ENCODE results near the gene HOXC9.

Gene HOXC9

DNA sequence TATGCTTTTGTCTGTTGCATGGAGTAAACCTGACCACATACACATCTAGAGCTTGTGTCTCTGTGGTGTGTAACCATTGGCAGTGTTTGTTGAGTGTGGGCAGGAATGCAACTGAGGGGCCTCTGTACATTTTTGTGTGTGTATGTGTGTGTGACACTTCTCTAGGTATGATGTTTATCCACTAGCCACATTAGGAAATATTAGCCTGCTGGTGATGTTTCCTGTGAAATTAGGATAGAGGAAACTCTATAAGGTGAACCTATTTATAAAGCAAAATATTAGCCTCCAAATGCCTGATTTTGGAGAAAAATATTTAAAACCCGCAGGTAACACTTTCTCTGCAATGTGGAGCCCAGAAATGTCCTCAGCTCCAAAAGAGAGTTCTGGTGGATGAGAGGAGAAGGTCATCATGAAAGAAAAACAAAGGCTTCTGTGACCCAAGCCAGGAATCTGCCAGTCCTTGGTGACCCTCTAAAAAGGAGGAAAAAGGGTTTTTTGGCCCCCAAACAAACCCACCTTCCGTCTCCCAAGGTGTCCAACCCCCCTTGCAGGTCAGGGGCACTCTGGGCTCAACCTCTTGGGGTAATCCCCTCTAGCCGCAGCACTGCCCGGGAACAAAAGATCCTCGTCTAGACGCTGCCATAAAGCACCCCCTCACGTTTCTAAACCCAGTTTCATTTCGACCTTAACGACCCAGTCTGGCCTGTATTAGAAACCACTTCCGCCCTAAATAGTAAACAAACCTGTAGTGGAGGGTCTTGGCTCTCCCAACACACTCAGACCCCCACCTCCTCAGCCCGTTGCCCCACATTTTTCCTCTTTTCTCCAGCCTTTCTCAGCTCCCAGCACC, 22.1 kb upstream of the HOXC9 start:
- H3K9ac ChIP-seq (ENCODE audit: low read length in 2 of 2) = no peak overlapping the region
- no peaks in the 10 kb centered on the region for H3K9me3 ChIP-seq (ENCODE audit: control insufficient read depth in 2 of 2, low read length in 2 of 2)
- no peak overlapping the region for H3K4me3 ChIP-seq (ENCODE audit: low read length in 2 of 2)
- H3K4me1 ChIP-seq (ENCODE audit: control insufficient read depth, insufficient read depth, low read length) = peaks cover 14% of the 10 kb centered on the region
- H3K27ac ChIP-seq (ENCODE audit: low read length) = no peak overlapping the region
- peaks cover 82 to 92% of the 10 kb centered on the region in 2 donors for H3K27me3 ChIP-seq (ENCODE audit: control insufficient read depth in 1 of 2, insufficient read depth in 2 of 2, low read length in 2 of 2)
- H3K36me3 ChIP-seq (ENCODE audit: control insufficient read depth in 2 of 2, insufficient read depth in 2 of 2, low read length in 2 of 2) = no peaks in the 10 kb centered on the region

DNA sequence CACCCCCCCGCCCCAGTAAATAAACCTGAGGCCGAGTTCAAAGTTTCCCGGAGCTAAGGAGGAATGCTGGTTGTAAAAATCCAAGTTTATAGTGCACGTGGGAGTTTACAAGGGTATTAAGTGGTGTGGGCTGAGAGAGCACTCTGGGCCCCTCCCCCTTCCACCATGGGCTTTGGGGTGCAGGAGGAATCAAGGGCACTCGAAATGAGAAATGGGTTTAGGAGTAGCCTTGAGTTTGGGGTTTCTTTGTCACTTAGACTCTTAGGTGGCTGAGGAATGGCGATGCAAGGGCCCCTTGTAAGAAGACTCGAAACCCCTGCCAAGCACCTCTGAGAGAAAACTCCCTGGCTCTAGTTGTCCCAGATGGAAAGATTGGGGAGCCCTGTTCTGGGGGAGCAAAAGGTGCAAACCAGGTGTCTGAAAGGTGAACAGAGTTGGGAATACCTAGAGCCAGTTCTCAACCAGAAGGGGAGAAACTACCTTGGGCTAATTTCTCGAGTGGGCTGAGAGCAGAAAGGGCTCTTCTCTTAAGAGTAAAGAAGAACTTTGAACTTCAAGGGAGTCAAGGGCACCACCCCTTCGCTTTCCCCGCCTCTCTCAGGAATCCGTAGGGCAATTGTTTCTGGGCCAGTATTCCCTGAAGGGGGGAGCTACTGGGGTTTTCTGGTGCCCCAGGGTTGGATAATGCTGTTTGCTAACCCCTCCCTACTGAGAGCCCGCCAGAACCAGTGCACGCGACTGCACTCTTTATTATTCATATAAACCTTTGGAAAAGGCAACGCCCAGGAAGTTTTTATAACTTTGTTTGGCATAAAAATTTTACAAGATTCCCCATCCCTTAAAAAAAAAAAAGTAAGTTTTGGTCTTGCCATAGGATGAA, 21.2 kb upstream of the HOXC9 start:
- Histone ChIP-seq H3K9ac (ENCODE audit: low read length in 2 of 2) (no peak overlapping the region), H3K4me1 (ENCODE audit: control insufficient read depth, insufficient read depth, low read length) (peaks cover 16% of the 10 kb centered on the region), H3K36me3 (ENCODE audit: control insufficient read depth in 2 of 2, insufficient read depth in 2 of 2, low read length in 2 of 2) (no peaks in the 10 kb centered on the region), H3K27ac (ENCODE audit: low read length) (no peak overlapping the region), H3K4me3 (ENCODE audit: low read length in 2 of 2) (no peak overlapping the region), H3K9me3 (ENCODE audit: control insufficient read depth in 2 of 2, low read length in 2 of 2) (no peaks in the 10 kb centered on the region), H3K27me3 (ENCODE audit: control insufficient read depth in 1 of 2, insufficient read depth in 2 of 2, low read length in 2 of 2) (peaks cover 82 to 92% of the 10 kb centered on the region in 2 donors)

DNA sequence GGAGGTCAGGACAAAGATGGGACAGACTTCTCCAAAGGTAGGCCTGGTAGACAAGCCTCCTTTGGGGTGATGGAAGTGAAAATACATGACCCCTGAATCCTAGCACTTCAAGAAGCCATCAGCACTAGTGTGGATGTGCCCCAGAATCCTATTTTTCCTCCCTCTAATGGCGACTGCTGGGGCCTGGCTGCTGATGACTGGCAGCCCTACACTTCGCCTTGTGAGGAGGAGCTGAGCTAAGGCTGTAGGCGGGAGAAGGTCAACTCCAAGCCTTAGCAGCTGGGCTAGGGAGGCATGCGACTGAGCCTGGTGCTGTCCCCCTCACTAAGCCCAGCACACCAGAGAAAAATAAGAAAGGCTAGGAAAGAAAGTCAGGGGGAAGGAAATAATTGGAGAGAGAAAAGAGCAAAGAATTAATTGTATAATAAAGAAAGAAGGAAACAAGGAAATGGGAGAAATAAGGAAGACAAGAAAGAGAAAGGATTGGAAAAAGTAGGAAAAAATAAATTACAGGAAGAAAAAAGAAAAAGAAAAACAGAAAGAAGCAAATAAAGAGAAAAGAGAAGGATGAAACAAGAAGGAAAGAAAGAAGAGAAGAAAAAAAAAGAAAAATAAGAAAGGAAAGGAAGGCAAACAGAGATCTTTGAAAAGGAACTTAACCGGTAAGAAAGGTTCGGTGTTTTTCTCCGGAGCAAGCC, 19.7 kb upstream of the HOXC9 start:
- Histone ChIP-seq H3K27ac (ENCODE audit: low read length) (no peak overlapping the region), H3K4me1 (ENCODE audit: control insufficient read depth, insufficient read depth, low read length) (peaks cover 12% of the 10 kb centered on the region), H3K9ac (ENCODE audit: low read length in 2 of 2) (no peak overlapping the region), H3K36me3 (ENCODE audit: control insufficient read depth in 2 of 2, insufficient read depth in 2 of 2, low read length in 2 of 2) (no peaks in the 10 kb centered on the region), H3K9me3 (ENCODE audit: control insufficient read depth in 2 of 2, low read length in 2 of 2) (no peaks in the 10 kb centered on the region), H3K4me3 (ENCODE audit: low read length in 2 of 2) (no peak overlapping the region), H3K27me3 (ENCODE audit: control insufficient read depth in 1 of 2, insufficient read depth in 2 of 2, low read length in 2 of 2) (peaks cover 86 to 92% of the 10 kb centered on the region in 2 donors)

DNA sequence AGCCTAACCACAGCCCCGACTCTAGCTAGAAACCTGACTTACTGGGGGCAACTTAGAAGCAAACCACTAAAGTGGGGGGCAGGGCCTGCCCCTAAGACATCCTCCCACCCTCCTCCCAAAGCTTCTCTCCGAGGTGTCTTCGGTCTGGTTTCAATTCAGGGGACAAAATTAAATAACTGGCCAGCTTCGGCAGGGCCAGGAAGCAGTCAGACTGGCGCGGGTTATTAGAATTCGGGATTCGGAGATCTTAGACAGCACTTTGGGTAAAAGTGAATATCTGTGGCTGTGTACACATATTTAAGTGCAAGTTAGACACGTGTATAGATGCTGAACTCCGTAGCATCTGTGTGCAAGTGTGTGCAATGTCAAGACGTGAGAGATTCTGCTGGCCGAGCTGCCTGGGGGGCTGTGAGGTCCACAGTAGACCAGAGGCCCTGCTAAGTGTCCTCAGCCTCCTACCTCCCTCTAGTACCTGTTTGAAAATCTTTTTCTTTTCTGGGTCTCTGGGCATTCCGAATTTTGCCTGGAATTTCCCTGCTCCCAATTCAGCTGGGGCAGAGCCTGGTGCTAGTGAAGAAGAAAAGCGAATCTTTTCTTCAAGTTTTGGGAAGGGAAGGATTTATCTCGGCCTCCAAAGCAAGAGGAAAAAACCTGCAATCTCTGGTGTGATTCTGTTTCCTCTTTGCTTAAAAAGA, 19.0 kb upstream of the HOXC9 start:
- Histone ChIP-seq H3K4me3 (ENCODE audit: low read length in 2 of 2) (no peak overlapping the region), H3K36me3 (ENCODE audit: control insufficient read depth in 2 of 2, insufficient read depth in 2 of 2, low read length in 2 of 2) (no peaks in the 10 kb centered on the region), H3K27ac (ENCODE audit: low read length) (no peak overlapping the region), H3K4me1 (ENCODE audit: control insufficient read depth, insufficient read depth, low read length) (peaks cover 13% of the 10 kb centered on the region), H3K27me3 (ENCODE audit: control insufficient read depth in 1 of 2, insufficient read depth in 2 of 2, low read length in 2 of 2) (peaks cover 86 to 92% of the 10 kb centered on the region in 2 donors), H3K9me3 (ENCODE audit: control insufficient read depth in 2 of 2, low read length in 2 of 2) (no peaks in the 10 kb centered on the region), H3K9ac (ENCODE audit: low read length in 2 of 2) (no peak overlapping the region)

DNA sequence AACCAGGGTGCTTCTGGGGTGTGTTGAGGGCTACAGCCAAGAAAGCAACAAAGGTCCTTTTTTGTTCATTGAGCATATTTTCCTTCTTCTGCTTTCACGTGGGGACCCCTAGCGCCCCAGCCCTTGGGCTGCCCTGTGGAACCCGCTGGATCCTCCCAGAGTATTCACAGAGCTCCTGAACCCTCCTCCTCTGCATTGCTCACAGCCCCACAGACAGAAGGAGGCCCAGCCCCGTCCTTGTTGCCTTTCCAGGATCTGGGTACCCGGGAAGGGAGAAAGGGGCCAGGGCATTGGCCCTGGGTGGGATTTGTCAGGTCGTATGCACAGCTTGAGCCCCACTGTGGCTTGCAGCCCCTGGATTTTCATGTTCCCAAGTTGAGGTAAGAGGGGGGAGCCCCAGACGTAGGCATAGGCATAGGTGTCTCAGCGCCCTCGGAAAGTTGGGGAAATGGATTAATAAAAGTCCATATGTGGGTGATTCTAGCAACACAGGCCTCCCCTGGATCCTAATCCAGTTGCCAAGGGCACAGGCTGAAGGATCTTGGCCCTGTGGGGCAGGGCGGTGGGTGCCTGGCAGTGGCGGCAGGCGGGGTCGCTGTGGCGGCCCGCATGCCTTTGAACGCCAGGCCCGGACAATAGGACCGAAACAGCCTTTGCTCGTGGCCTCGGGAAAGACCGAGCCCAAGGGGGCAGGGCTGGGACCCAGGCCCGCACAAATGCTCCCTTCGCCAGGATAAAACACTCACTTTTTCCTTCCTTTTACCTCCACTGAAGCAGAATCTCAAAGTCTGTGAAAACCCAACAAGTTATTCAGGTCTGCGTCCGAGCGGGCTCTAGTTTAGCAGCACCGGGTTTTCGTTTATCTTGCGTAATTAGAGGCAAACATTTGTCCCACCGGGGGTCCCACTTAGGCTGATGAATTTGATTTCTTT, 18.1 kb upstream of the HOXC9 start:
- no peak overlapping the region for H3K27ac ChIP-seq (ENCODE audit: low read length)
- no peaks in the 10 kb centered on the region for H3K9me3 ChIP-seq (ENCODE audit: control insufficient read depth in 2 of 2, low read length in 2 of 2)
- H3K27me3 ChIP-seq (ENCODE audit: control insufficient read depth in 1 of 2, insufficient read depth in 2 of 2, low read length in 2 of 2) = peaks cover 87 to 92% of the 10 kb centered on the region in 2 donors

DNA sequence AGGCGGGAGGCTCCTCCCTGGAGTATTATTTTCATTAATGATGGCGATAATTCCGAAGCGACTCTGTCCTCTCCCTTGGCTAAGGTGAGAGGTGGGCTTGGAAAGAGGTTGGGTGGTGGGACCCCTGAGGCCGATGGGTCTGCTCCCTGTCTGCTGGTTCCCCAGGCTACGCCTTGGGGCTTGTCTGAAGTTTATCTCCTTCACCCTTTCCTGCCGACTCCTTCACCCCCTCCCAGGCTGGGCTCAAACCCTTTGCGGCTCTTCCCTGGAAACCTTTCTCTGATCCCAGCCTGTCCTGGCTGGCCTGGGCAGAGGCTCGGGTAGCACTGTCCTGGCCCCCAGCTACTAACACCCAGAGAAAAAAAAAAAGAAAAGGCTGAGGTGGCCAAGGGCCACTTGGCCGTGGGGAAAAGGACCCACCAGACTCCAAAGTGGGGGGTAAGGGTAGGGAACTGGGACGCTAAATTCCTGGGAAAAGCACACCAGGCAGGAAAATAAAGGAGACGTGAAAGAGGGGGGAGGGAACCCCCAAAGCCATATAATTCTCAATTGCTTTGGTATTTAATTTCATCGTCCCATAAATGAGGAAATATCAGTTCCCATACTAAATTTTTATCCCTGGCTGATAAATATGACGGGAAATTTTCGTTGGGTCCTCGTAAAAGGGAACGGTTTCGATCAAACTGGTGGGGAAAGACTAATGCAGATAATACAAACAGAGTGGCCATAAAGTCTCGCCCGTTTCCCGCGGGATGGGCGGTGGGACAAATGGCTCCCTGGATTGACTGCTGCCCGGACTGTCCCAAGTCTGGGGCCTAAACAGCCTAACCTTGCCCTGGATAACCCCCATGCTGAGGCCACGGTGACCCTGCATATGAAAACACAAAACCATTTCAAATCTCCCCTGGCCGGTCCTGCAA, 17.1 kb upstream of the HOXC9 start:
- peaks cover 87 to 92% of the 10 kb centered on the region in 2 donors for H3K27me3 ChIP-seq (ENCODE audit: control insufficient read depth in 1 of 2, insufficient read depth in 2 of 2, low read length in 2 of 2)
- no peak overlapping the region for H3K4me3 ChIP-seq (ENCODE audit: low read length in 2 of 2)
- H3K9ac ChIP-seq (ENCODE audit: low read length in 2 of 2) = no peak overlapping the region
- H3K4me1 ChIP-seq (ENCODE audit: control insufficient read depth, insufficient read depth, low read length) = peaks cover 18% of the 10 kb centered on the region
- no peak overlapping the region for H3K27ac ChIP-seq (ENCODE audit: low read length)
- H3K9me3 ChIP-seq (ENCODE audit: control insufficient read depth in 2 of 2, low read length in 2 of 2) = no peaks in the 10 kb centered on the region
- H3K36me3 ChIP-seq (ENCODE audit: control insufficient read depth in 2 of 2, insufficient read depth in 2 of 2, low read length in 2 of 2) = no peaks in the 10 kb centered on the region

More for the DNA sequence above, 18.1 kb upstream of the HOXC9 start:
- Histone ChIP-seq H3K9ac (ENCODE audit: low read length in 2 of 2) (no peak overlapping the region), H3K4me1 (ENCODE audit: control insufficient read depth, insufficient read depth, low read length) (peaks cover 18% of the 10 kb centered on the region), H3K36me3 (ENCODE audit: control insufficient read depth in 2 of 2, insufficient read depth in 2 of 2, low read length in 2 of 2) (no peaks in the 10 kb centered on the region), H3K4me3 (ENCODE audit: low read length in 2 of 2) (no peak overlapping the region)

DNA sequence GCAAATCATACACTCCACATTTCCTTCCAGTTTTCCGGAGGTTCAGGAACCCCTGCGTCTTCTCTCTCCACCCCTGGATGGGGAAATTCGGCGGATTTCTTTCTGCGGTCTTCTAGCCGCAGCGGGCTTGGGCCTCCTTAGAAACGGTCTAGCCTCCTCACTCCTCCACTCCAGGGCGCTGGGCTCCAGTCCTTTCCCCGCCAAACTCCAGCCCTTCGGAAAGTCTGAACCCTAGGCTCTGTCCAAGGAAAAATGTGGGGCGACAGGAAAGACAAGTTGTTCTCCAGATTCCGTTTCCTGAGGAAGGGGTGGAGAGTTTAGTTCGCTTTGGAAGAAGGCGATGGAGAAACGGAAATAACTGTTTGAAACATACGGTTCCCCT, 16.4 kb upstream of the HOXC9 start:
- H3K9ac ChIP-seq (ENCODE audit: low read length in 2 of 2) = no peak overlapping the region
- H3K9me3 ChIP-seq (ENCODE audit: control insufficient read depth in 2 of 2, low read length in 2 of 2) = no peaks in the 10 kb centered on the region
- peaks cover 18% of the 10 kb centered on the region for H3K4me1 ChIP-seq (ENCODE audit: control insufficient read depth, insufficient read depth, low read length)
- no peak overlapping the region for H3K4me3 ChIP-seq (ENCODE audit: low read length in 2 of 2)
- H3K36me3 ChIP-seq (ENCODE audit: control insufficient read depth in 2 of 2, insufficient read depth in 2 of 2, low read length in 2 of 2) = no peaks in the 10 kb centered on the region
- peaks cover 88 to 94% of the 10 kb centered on the region in 2 donors for H3K27me3 ChIP-seq (ENCODE audit: control insufficient read depth in 1 of 2, insufficient read depth in 2 of 2, low read length in 2 of 2)
- H3K27ac ChIP-seq (ENCODE audit: low read length) = no peak overlapping the region

DNA sequence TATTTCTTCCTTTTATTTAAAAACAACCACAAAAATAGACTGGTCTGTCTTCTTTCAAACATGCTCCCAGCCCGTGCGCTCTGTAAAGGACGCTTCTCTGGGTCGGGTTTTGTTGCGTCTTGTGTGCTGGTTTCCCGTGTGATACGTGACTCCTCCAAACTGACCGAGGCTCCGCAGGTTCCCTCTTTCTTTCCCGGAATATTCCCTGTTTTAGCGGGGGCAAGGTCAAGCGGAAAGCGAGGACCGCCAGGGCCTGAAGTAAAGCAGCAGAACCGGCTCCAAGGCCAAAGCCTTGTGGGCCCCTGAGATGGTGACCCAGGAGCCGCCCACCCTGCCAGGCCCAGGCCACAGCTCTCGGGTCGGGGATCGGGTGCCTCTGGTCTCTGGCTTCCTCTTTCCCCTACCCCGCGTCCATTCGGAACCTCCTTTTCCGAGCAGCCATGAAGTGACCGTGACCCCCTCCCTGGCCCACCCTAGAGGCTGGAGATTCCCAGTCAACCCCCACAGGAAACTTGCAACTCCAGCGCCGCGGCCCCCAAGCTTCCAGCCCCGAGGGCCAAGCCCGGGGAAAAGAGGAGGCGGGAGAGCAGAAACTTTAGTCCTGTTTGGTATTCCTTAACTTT, 15.9 kb upstream of the HOXC9 start:
- Histone ChIP-seq H3K9ac (ENCODE audit: low read length in 2 of 2) (no peak overlapping the region), H3K4me3 (ENCODE audit: low read length in 2 of 2) (no peak overlapping the region), H3K9me3 (ENCODE audit: control insufficient read depth in 2 of 2, low read length in 2 of 2) (no peaks in the 10 kb centered on the region), H3K4me1 (ENCODE audit: control insufficient read depth, insufficient read depth, low read length) (peaks cover 18% of the 10 kb centered on the region), H3K27ac (ENCODE audit: low read length) (no peak overlapping the region), H3K36me3 (ENCODE audit: control insufficient read depth in 2 of 2, insufficient read depth in 2 of 2, low read length in 2 of 2) (no peaks in the 10 kb centered on the region), H3K27me3 (ENCODE audit: control insufficient read depth in 1 of 2, insufficient read depth in 2 of 2, low read length in 2 of 2) (peaks cover 88 to 94% of the 10 kb centered on the region in 2 donors)

Data from stomach smooth muscle (tissue), 2 donors.